ENCODE data around the gene CREB5. TPM values are rescaled to one million over a fixed set of nuclear protein-coding genes. Genes with fewer than 3 reads are reported as not detected.

Gene CREB5
- total RNA-seq, 5 donors from 2014 or later (not counting 1 experiment from before 2014, with no cell fraction given): 0.03 to 0.58 (median 0.23) TPM

GRCh38 chr7:28711114-28711513 is 298.8 kb downstream of the CREB5 start:
- Histone ChIP-seq H3K4me1 (ENCODE audit: control insufficient read depth in 1 of 2, extremely low read depth in 1 of 2, insufficient read depth in 2 of 2, low read length in 2 of 2) (no peaks in the 10 kb centered on the region), H3K27ac (ENCODE audit: low read length) (no peak overlapping the region), H3K4me3 (ENCODE audit: control insufficient read depth in 1 of 2, extremely low read depth in 1 of 2, low read length in 1 of 2) (no peak overlapping the region), H3K9me3 (no peaks in the 10 kb centered on the region), H3K27me3 (replicated peaks in 1 of 2; ENCODE audit: control insufficient read depth in 2 of 2, extremely low read depth in 1 of 2, insufficient read depth in 2 of 2, low read length in 1 of 2) (no peaks in the 10 kb centered on the region), H3K36me3 (ENCODE audit: control insufficient read depth in 2 of 2, extremely low read depth in 1 of 2, insufficient read depth in 1 of 2, low read length in 1 of 2) (no peaks in the 10 kb centered on the region)
- WGBS (ENCODE audit: insufficient coverage): no CpG with 5 or more reads among the region's 3 CpGs
- Mint-ChIP-seq H3K4me1 (no peaks in the 10 kb centered on the region), H3K4me3 (no peak overlapping the region), H3K27me3 (peaks cover 7 to 15% of the 10 kb centered on the region in 2 donors), H3K36me3 (no peaks in the 10 kb centered on the region), H3K27ac (no peak overlapping the region), H3K9me3 (peaks cover 0 to 3% (median 0%) of the 10 kb centered on the region in 3 donors)
- DNase-seq (no peak), ATAC-seq (replicated peaks in 1 of 4) (no peak)
- ChIA-PET CTCF (no interaction called here), POLR2A (no interaction called here)

DNA sequence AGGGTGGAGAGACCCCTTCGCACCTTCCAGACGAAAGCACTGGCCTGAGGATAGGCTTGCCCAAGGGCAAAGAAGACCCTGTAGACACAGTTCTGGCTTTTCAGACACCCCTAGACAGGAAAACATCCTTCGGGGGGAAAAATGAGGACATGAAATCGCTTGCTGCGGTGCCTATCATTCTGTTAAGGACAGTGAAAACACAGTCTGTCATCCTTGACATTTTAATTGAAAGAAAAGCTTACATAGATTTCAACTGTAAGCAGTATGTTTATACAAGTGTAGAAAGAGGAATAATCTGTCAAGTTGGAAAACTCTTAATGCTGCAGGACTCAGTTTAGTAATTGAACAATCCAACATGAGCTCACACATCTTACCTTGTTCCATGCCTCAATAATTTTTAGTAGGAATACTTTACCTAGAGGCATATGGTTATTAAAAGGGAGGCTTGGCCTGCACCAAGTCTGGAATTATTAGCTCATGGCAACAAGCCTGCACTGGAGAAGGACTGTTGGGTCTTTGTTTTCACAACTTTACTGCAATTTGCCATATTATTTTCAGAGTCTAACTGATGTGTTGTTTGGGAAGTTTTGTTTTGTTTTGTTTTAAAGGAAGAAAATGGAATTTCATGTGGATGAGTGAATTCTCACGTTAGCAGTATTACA is 302.3 kb downstream of the CREB5 start:
- Mint-ChIP-seq H3K36me3 (no peaks in the 10 kb centered on the region), H3K27me3 (peaks cover 3 to 12% of the 10 kb centered on the region in 2 donors), H3K27ac (no peak overlapping the region), H3K9me3 (peaks cover 0 to 3% (median 0%) of the 10 kb centered on the region in 3 donors), H3K4me3 (no peak overlapping the region), H3K4me1 (no peaks in the 10 kb centered on the region)
- no peak overlapping the region for H3K27ac ChIP-seq (ENCODE audit: low read length)
- H3K4me1 ChIP-seq (ENCODE audit: control insufficient read depth in 1 of 2, extremely low read depth in 1 of 2, insufficient read depth in 2 of 2, low read length in 2 of 2): no peaks in the 10 kb centered on the region
- ATAC-seq (replicated peaks in 1 of 4) (no peak), DNase-seq (no peak)
- no peaks in the 10 kb centered on the region for H3K27me3 ChIP-seq (replicated peaks in 1 of 2; ENCODE audit: control insufficient read depth in 2 of 2, extremely low read depth in 1 of 2, insufficient read depth in 2 of 2, low read length in 1 of 2)
- WGBS (ENCODE audit: insufficient coverage): 85% methylated on average over 4 of the region's 6 CpGs
- no peak overlapping the region for H3K4me3 ChIP-seq (ENCODE audit: control insufficient read depth in 1 of 2, extremely low read depth in 1 of 2, low read length in 1 of 2)
- no peaks in the 10 kb centered on the region for H3K9me3 ChIP-seq
- H3K36me3 ChIP-seq (ENCODE audit: control insufficient read depth in 2 of 2, extremely low read depth in 1 of 2, insufficient read depth in 1 of 2, low read length in 1 of 2): no peaks in the 10 kb centered on the region
- CTCF ChIA-PET: interaction anchor here in 1 of 2 donors (1.4 kb wide), 1 partner anchor 16 kb away, joined by 3 read pairs; no protein-coding TSS in a partner anchor
- POLR2A ChIA-PET: no interaction called here

DNA sequence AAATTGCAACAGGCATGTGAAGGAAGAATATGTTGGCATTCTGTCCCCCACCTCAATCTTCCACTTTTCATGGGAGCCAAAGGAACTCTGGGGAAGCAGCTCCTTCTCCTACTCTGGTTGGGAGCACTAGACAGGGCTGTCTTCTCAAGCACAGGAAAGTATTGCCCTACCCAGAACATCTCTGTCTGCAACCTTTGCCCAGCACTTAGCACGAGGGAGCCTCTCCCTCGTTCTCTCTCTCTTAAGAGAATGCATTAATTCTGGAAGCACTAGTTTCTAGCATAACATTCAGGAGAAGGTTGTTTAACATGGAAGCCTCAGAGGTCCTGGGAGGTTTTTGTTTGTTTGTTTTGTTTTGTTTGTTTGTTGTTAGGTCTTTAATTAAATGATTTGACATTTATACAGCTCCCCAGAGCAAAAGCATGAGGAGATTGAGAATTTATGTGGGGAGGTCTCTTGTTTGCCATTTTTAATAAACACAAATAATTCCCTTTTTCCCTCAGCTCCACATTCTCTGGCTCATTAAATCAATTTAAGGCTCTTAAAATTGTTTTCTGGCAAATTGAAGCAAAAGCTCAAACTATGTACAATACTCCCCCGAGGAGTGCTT is 305.2 kb downstream of the CREB5 start:
- ChIA-PET POLR2A (no interaction called here), CTCF (no interaction called here)
- Mint-ChIP-seq H3K9me3 (no peaks in the 10 kb centered on the region), H3K4me1 (no peaks in the 10 kb centered on the region), H3K27ac (no peak overlapping the region), H3K27me3 (peaks cover 2 to 12% of the 10 kb centered on the region in 2 donors), H3K4me3 (no peak overlapping the region), H3K36me3 (no peaks in the 10 kb centered on the region)
- no peak for DNase-seq
- no peak for ATAC-seq (replicated peaks in 1 of 4)
- Histone ChIP-seq H3K4me1 (ENCODE audit: control insufficient read depth in 1 of 2, extremely low read depth in 1 of 2, insufficient read depth in 2 of 2, low read length in 2 of 2) (no peaks in the 10 kb centered on the region), H3K9me3 (no peaks in the 10 kb centered on the region), H3K27me3 (replicated peaks in 1 of 2; ENCODE audit: control insufficient read depth in 2 of 2, extremely low read depth in 1 of 2, insufficient read depth in 2 of 2, low read length in 1 of 2) (peaks cover 0 to 3% of the 10 kb centered on the region in 2 experiments), H3K27ac (ENCODE audit: low read length) (no peak overlapping the region), H3K4me3 (ENCODE audit: control insufficient read depth in 1 of 2, extremely low read depth in 1 of 2, low read length in 1 of 2) (no peak overlapping the region), H3K36me3 (ENCODE audit: control insufficient read depth in 2 of 2, extremely low read depth in 1 of 2, insufficient read depth in 1 of 2, low read length in 1 of 2) (no peaks in the 10 kb centered on the region)
- WGBS (ENCODE audit: insufficient coverage): no CpG with 5 or more reads among the region's 3 CpGs

DNA sequence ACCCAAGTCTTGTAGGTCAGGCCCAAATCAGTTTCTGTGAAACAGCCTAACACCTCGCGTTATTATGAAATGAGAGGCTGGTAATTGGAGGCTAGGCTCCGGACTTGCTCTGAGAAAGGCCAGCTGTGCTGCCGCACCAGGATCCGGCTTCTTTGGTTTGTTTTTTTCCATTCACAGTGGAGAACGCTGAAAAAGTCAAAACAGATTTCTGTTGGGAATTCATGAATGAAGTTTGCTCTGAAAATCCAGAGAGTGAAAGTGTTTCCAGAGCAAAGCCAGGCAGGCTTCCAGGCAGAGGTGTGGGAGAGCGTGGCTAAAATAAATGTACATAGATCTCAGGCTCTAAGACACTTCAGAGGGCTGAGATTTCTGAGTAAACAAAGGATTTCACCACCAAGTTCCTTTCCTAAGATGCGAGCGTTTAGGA is 305.8 kb downstream of the CREB5 start:
- H3K4me3 ChIP-seq (ENCODE audit: control insufficient read depth in 1 of 2, extremely low read depth in 1 of 2, low read length in 1 of 2): no peak overlapping the region
- POLR2A ChIA-PET: no interaction called here
- peaks cover 0 to 3% of the 10 kb centered on the region in 2 experiments for H3K27me3 ChIP-seq (replicated peaks in 1 of 2; ENCODE audit: control insufficient read depth in 2 of 2, extremely low read depth in 1 of 2, insufficient read depth in 2 of 2, low read length in 1 of 2)
- no peak overlapping the region for H3K27ac ChIP-seq (ENCODE audit: low read length)
- H3K9me3 Mint-ChIP-seq: no peaks in the 10 kb centered on the region
- no peak overlapping the region for H3K4me3 Mint-ChIP-seq
- WGBS (ENCODE audit: insufficient coverage): 81% methylated on average over 7 of the region's 9 CpGs
- H3K4me1 Mint-ChIP-seq: no peaks in the 10 kb centered on the region
- H3K36me3 ChIP-seq (ENCODE audit: control insufficient read depth in 2 of 2, extremely low read depth in 1 of 2, insufficient read depth in 1 of 2, low read length in 1 of 2): no peaks in the 10 kb centered on the region
- no peak for DNase-seq
- CTCF ChIA-PET: no interaction called here
- H3K27ac Mint-ChIP-seq: no peak overlapping the region
- no peaks in the 10 kb centered on the region for H3K4me1 ChIP-seq (ENCODE audit: control insufficient read depth in 1 of 2, extremely low read depth in 1 of 2, insufficient read depth in 2 of 2, low read length in 2 of 2)
- no peak for ATAC-seq (replicated peaks in 1 of 4)
- no peaks in the 10 kb centered on the region for H3K36me3 Mint-ChIP-seq
- H3K27me3 Mint-ChIP-seq: peaks cover 2 to 12% of the 10 kb centered on the region in 2 donors
- no peaks in the 10 kb centered on the region for H3K9me3 ChIP-seq

GRCh38 chr7:28718545-28718944 is 306.2 kb downstream of the CREB5 start:
- CTCF ChIA-PET: no interaction called here

DNA sequence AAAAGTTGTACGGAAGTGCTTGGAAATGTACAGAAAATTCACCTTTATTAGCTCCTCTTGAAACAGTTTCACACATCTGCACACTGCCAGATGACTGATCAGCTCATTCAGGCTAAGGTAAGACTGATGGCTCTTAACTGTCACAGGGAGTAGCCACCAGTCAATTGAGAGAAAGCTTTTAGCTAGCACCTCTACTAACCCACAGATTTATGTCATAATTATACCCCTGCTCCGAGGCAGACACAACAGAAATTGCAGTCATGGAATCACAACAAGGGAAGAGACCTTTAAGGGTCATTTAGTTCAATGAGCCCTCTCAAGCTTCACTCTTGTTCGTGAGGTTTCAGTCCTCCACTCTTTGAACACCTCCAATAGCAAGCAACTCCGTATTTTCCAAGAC is 310.4 kb downstream of the CREB5 start:
- DNase-seq: no peak
- no peaks in the 10 kb centered on the region for H3K36me3 ChIP-seq (ENCODE audit: control insufficient read depth in 2 of 2, extremely low read depth in 1 of 2, insufficient read depth in 1 of 2, low read length in 1 of 2)
- Mint-ChIP-seq H3K36me3 (no peaks in the 10 kb centered on the region), H3K9me3 (no peaks in the 10 kb centered on the region), H3K27me3 (peaks cover 2 to 9% of the 10 kb centered on the region in 2 donors), H3K27ac (no peak overlapping the region), H3K4me3 (no peak overlapping the region), H3K4me1 (no peaks in the 10 kb centered on the region)
- peaks cover 0 to 3% of the 10 kb centered on the region in 2 experiments for H3K27me3 ChIP-seq (replicated peaks in 1 of 2; ENCODE audit: control insufficient read depth in 2 of 2, extremely low read depth in 1 of 2, insufficient read depth in 2 of 2, low read length in 1 of 2)
- ChIA-PET CTCF (interaction anchor here in 1 of 2 donors (0.5 kb wide), 1 partner anchor 17 kb away, joined by 5 read pairs; no protein-coding TSS in a partner anchor), POLR2A (no interaction called here)
- H3K9me3 ChIP-seq: no peaks in the 10 kb centered on the region
- H3K4me3 ChIP-seq (ENCODE audit: control insufficient read depth in 1 of 2, extremely low read depth in 1 of 2, low read length in 1 of 2): no peak overlapping the region
- WGBS (ENCODE audit: insufficient coverage): 72% methylated on average over 3 of the region's 4 CpGs
- no peaks in the 10 kb centered on the region for H3K4me1 ChIP-seq (ENCODE audit: control insufficient read depth in 1 of 2, extremely low read depth in 1 of 2, insufficient read depth in 2 of 2, low read length in 2 of 2)
- no peak for ATAC-seq (replicated peaks in 1 of 4)
- H3K27ac ChIP-seq (ENCODE audit: low read length): no peak overlapping the region

More at GRCh38 chr7:28718545-28718944, 306.2 kb downstream of the CREB5 start:
- no peaks in the 10 kb centered on the region for H3K4me1 Mint-ChIP-seq
- ATAC-seq (replicated peaks in 1 of 4) (no peak), DNase-seq (no peak)
- peaks cover 0 to 3% of the 10 kb centered on the region in 2 experiments for H3K27me3 ChIP-seq (replicated peaks in 1 of 2; ENCODE audit: control insufficient read depth in 2 of 2, extremely low read depth in 1 of 2, insufficient read depth in 2 of 2, low read length in 1 of 2)
- no peak overlapping the region for H3K27ac Mint-ChIP-seq
- no peaks in the 10 kb centered on the region for H3K36me3 ChIP-seq (ENCODE audit: control insufficient read depth in 2 of 2, extremely low read depth in 1 of 2, insufficient read depth in 1 of 2, low read length in 1 of 2)
- POLR2A ChIA-PET: no interaction called here
- no peaks in the 10 kb centered on the region for H3K36me3 Mint-ChIP-seq
- H3K9me3 Mint-ChIP-seq: no peaks in the 10 kb centered on the region
- H3K9me3 ChIP-seq: no peaks in the 10 kb centered on the region
- peaks cover 2 to 12% of the 10 kb centered on the region in 2 donors for H3K27me3 Mint-ChIP-seq
- no peak overlapping the region for H3K4me3 ChIP-seq (ENCODE audit: control insufficient read depth in 1 of 2, extremely low read depth in 1 of 2, low read length in 1 of 2)
- H3K4me1 ChIP-seq (ENCODE audit: control insufficient read depth in 1 of 2, extremely low read depth in 1 of 2, insufficient read depth in 2 of 2, low read length in 2 of 2): no peaks in the 10 kb centered on the region
- no peak overlapping the region for H3K27ac ChIP-seq (ENCODE audit: low read length)
- WGBS (ENCODE audit: insufficient coverage): 100% methylated on average over 2 of the region's 2 CpGs
- no peak overlapping the region for H3K4me3 Mint-ChIP-seq

Data from T-cell (primary cell).